GM12878 (cell line): ENCODE measurements around the gene PPP1R13L. TPM values are rescaled to one million over a fixed set of nuclear protein-coding genes. Genes with fewer than 3 reads are reported as not detected.

ENCODE experiments used
- EGR1 ChIP-seq, 2 experiments: IDR thresholded peaks; 1 replicate in 1 of 2; 2 replicates in 1 of 2; pipeline ENCODE4 v1.6.1; 2011 to 2012; ENCODE audit warnings: low read depth in 2 of 2, low read length in 2 of 2, borderline replicate concordance in 1 of 2, mild to moderate bottlenecking in 1 of 2, moderate library complexity in 1 of 2
- MXI1 ChIP-seq: fragments of 150-350 bp; IDR thresholded peaks from 2 replicates; pipeline ENCODE4 v1.6.1; 2011; ENCODE audit warnings: low read depth, mild to moderate bottlenecking, inconsistent platforms, low read length, improper control_type of control experiment
- NRF1 ChIP-seq: conservative IDR thresholded peaks from 2 replicates; pipeline ENCODE4 v1.6.1; 2011; ENCODE audit warnings: mild to moderate bottlenecking, low read depth, low read length, improper control_type of control experiment
- RFX5 ChIP-seq: IDR thresholded peaks from 2 replicates; pipeline ENCODE4 v1.6.1; 2011; ENCODE audit warnings: low read depth, low read length, improper control_type of control experiment
- SMC3 ChIP-seq: IDR thresholded peaks from 2 replicates; pipeline ENCODE4 v1.6.1; 2011; ENCODE audit warnings: low read length, improper control_type of control experiment, borderline replicate concordance
- SUZ12 ChIP-seq: fragments of 200-600 bp; sonication (generic); IDR thresholded peaks from one replicate; pipeline ENCODE4 v1.6.1; 2018; ENCODE audit warnings: antibody characterized with exemption, mild to moderate bottlenecking; ENCODE audit not compliant: unreplicated experiment
- ZNF207 ChIP-seq: fragments of 450-650 bp; IDR thresholded peaks from 2 replicates; pipeline ENCODE4 v1.6.1; 2014; ENCODE audit warnings: antibody characterized with exemption, mild to moderate bottlenecking, borderline replicate concordance
- ZNF217 ChIP-seq: fragments of 450-650 bp; IDR thresholded peaks from 2 replicates; pipeline ENCODE4 v1.6.1; 2017; ENCODE audit warnings: antibody characterized with exemption, mild to moderate bottlenecking
- ZNF24 ChIP-seq: fragments of 450-650 bp; IDR thresholded peaks from 2 replicates; pipeline ENCODE4 v1.6.1; 2017; ENCODE audit warnings: antibody characterized with exemption, mild to moderate bottlenecking
- polyA plus RNA-seq, 11 experiments: library from polyadenylated mRNA; depleted of rRNA in 4 of 11; unstranded in 6 of 11; stranded (reverse) in 5 of 11; fragments of >200 nt; fragmentation: Nextera tagmentation in 4 of 11; fragmentation: Illumina TruSeq in 1 of 11; extraction: Ambion mirVana in 4 of 11; extraction: Trizol in 1 of 11; gene quantifications; 1 replicate in 1 of 11; 2 replicates in 10 of 11; pipeline versions ENCODE4 v1.2.1 to v1.2.3, GENCODE V29; 2011 to 2016; ENCODE audit warnings: inconsistent platforms in 2 of 11, missing spikeins in 2 of 11, low read depth in 1 of 11
- total RNA-seq, 4 experiments: library from RNA; depleted of rRNA in 3 of 4; stranded (reverse); fragments of >200 nt in 3 of 4; fragmentation: Illumina TruSeq in 1 of 4; extraction: Trizol in 1 of 4; gene quantifications; 2 replicates each; pipeline versions ENCODE4 v1.2.1 to v1.2.3, GENCODE V29; 2013 to 2021
- TF ChIP-seq, protein P1 (sequence below): IDR thresholded peaks from 2 replicates; pipeline ENCODE4 v1.6.1; 2012; ENCODE audit warnings: low read depth, low read length, improper control_type of control experiment
- TF ChIP-seq, protein P2 (sequence below): fragments of 450-650 bp; formaldehyde crosslinking; IDR thresholded peaks from 2 replicates; pipeline ENCODE4 v1.5.0; 2022; ENCODE audit warnings: mild to moderate bottlenecking, missing genetic modification characterization
- TF ChIP-seq, protein P3 (sequence below): fragments of 450-650 bp; IDR thresholded peaks from 2 replicates; pipeline ENCODE4 v1.6.1; 2016; ENCODE audit warnings: mild to moderate bottlenecking, moderate library complexity, borderline replicate concordance
- TF ChIP-seq, protein P4 (sequence below): fragments of 450-650 bp; formaldehyde crosslinking; IDR thresholded peaks from 2 replicates; pipeline ENCODE4 v1.4.0; 2020; ENCODE audit warnings: mild to moderate bottlenecking, moderate library complexity
- TF ChIP-seq, protein P5 (sequence below): fragments of 450-650 bp; IDR thresholded peaks from 2 replicates; pipeline ENCODE4 v1.6.1; 2017; ENCODE audit warnings: low read depth, mild to moderate bottlenecking, moderate library complexity

Gene PPP1R13L
- total and polyA plus RNA-seq, 10 of the 15 experiments (the other 5 are each of a cell fraction or from before 2014, with no cell fraction given) = 0.40 to 10.0 (median 2.5) TPM

DNA sequence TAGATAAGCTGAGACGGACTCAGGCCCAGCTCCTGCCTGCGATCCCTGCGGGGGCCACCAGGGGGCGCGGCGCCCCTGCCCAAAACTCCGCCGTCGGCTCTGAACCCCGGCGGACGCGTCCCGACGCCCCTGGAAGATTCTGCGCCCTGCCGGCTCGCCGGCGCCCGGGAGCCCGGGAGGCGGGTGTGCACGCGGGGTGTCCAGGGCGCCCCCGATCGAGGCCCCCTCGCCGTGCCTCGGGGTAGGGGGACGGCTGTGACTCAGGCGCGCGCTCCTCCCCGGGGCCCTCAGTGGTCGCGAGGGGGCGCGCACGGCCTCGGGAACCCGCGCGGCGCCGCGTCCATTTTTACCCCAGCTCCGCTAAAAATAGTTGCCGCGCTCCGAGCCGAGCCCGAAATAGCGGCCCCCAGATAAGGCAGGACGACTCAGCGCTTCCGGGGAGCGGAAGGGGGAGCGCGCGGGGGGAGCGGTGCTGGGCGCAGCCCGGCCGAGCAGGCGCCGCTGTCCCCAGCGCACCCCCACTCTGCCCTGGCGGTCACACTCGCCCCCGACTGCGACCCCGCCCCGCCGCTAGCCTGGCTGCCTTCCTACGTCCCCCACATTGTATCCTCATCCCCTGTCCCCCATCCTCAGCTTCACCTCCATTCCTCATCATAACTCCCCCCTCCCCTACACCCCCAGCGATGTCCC lies 34.8 kb upstream of the PPP1R13L start (continued):
- TF ChIP-seq, protein P1, sequence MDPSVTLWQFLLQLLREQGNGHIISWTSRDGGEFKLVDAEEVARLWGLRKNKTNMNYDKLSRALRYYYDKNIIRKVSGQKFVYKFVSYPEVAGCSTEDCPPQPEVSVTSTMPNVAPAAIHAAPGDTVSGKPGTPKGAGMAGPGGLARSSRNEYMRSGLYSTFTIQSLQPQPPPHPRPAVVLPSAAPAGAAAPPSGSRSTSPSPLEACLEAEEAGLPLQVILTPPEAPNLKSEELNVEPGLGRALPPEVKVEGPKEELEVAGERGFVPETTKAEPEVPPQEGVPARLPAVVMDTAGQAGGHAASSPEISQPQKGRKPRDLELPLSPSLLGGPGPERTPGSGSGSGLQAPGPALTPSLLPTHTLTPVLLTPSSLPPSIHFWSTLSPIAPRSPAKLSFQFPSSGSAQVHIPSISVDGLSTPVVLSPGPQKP = peak; percentile 100
- TF ChIP-seq, protein P2, sequence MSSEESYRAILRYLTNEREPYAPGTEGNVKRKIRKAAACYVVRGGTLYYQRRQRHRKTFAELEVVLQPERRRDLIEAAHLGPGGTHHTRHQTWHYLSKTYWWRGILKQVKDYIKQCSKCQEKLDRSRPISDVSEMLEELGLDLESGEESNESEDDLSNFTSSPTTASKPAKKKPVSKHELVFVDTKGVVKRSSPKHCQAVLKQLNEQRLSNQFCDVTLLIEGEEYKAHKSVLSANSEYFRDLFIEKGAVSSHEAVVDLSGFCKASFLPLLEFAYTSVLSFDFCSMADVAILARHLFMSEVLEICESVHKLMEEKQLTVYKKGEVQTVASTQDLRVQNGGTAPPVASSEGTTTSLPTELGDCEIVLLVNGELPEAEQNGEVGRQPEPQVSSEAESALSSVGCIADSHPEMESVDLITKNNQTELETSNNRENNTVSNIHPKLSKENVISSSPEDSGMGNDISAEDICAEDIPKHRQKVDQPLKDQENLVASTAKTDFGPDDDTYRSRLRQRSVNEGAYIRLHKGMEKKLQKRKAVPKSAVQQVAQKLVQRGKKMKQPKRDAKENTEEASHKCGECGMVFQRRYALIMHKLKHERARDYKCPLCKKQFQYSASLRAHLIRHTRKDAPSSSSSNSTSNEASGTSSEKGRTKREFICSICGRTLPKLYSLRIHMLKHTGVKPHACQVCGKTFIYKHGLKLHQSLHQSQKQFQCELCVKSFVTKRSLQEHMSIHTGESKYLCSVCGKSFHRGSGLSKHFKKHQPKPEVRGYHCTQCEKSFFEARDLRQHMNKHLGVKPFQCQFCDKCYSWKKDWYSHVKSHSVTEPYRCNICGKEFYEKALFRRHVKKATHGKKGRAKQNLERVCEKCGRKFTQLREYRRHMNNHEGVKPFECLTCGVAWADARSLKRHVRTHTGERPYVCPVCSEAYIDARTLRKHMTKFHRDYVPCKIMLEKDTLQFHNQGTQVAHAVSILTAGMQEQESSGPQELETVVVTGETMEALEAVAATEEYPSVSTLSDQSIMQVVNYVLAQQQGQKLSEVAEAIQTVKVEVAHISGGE (CRISPR knock-in tag) = no peak
- TF ChIP-seq SUZ12 (no peak), ZNF24 (0 out of 2 replicates have a peak, but pooled peaks have one; percentile 72), MXI1 (no peak), NRF1 (no peak), EGR1 (IDR thresholded peaks at IDR 0.05; ENCODE audit: borderline replicate concordance in 1 of 2, low read depth in 2 of 2, low read length in 2 of 2) (no peak), ZNF207 (peak; percentile 97), ZNF217 (no peak; the same call in 1 of the 2 replicates), RFX5 (no peak), SMC3 (peak; percentile 88)
- TF ChIP-seq, protein P3, sequence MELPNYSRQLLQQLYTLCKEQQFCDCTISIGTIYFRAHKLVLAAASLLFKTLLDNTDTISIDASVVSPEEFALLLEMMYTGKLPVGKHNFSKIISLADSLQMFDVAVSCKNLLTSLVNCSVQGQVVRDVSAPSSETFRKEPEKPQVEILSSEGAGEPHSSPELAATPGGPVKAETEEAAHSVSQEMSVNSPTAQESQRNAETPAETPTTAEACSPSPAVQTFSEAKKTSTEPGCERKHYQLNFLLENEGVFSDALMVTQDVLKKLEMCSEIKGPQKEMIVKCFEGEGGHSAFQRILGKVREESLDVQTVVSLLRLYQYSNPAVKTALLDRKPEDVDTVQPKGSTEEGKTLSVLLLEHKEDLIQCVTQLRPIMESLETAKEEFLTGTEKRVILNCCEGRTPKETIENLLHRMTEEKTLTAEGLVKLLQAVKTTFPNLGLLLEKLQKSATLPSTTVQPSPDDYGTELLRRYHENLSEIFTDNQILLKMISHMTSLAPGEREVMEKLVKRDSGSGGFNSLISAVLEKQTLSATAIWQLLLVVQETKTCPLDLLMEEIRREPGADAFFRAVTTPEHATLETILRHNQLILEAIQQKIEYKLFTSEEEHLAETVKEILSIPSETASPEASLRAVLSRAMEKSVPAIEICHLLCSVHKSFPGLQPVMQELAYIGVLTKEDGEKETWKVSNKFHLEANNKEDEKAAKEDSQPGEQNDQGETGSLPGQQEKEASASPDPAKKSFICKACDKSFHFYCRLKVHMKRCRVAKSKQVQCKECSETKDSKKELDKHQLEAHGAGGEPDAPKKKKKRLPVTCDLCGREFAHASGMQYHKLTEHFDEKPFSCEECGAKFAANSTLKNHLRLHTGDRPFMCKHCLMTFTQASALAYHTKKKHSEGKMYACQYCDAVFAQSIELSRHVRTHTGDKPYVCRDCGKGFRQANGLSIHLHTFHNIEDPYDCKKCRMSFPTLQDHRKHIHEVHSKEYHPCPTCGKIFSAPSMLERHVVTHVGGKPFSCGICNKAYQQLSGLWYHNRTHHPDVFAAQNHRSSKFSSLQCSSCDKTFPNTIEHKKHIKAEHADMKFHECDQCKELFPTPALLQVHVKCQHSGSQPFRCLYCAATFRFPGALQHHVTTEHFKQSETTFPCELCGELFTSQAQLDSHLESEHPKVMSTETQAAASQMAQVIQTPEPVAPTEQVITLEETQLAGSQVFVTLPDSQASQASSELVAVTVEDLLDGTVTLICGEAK = no peak
- TF ChIP-seq, protein P4, sequence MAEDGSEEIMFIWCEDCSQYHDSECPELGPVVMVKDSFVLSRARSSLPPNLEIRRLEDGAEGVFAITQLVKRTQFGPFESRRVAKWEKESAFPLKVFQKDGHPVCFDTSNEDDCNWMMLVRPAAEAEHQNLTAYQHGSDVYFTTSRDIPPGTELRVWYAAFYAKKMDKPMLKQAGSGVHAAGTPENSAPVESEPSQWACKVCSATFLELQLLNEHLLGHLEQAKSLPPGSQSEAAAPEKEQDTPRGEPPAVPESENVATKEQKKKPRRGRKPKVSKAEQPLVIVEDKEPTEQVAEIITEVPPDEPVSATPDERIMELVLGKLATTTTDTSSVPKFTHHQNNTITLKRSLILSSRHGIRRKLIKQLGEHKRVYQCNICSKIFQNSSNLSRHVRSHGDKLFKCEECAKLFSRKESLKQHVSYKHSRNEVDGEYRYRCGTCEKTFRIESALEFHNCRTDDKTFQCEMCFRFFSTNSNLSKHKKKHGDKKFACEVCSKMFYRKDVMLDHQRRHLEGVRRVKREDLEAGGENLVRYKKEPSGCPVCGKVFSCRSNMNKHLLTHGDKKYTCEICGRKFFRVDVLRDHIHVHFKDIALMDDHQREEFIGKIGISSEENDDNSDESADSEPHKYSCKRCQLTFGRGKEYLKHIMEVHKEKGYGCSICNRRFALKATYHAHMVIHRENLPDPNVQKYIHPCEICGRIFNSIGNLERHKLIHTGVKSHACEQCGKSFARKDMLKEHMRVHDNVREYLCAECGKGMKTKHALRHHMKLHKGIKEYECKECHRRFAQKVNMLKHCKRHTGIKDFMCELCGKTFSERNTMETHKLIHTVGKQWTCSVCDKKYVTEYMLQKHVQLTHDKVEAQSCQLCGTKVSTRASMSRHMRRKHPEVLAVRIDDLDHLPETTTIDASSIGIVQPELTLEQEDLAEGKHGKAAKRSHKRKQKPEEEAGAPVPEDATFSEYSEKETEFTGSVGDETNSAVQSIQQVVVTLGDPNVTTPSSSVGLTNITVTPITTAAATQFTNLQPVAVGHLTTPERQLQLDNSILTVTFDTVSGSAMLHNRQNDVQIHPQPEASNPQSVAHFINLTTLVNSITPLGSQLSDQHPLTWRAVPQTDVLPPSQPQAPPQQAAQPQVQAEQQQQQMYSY (CRISPR knock-in tag) = no peak
- TF ChIP-seq, protein P5, sequence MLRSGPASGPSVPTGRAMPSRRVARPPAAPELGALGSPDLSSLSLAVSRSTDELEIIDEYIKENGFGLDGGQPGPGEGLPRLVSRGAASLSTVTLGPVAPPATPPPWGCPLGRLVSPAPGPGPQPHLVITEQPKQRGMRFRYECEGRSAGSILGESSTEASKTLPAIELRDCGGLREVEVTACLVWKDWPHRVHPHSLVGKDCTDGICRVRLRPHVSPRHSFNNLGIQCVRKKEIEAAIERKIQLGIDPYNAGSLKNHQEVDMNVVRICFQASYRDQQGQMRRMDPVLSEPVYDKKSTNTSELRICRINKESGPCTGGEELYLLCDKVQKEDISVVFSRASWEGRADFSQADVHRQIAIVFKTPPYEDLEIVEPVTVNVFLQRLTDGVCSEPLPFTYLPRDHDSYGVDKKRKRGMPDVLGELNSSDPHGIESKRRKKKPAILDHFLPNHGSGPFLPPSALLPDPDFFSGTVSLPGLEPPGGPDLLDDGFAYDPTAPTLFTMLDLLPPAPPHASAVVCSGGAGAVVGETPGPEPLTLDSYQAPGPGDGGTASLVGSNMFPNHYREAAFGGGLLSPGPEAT = no peak
